KMS-11 (cell line): ENCODE results near the gene RIN3.

Experiments used
- H2AFZ ChIP-seq: fragments of 200-600 bp; sonication (generic); 2 replicates; pipeline ENCODE4 v1.6.1; 2016; ENCODE audit warnings: antibody characterized with exemption, mixed run types, low read depth
- H3K27ac ChIP-seq: fragments of 200-600 bp; sonication (generic); 2 replicates; pipeline ENCODE4 v1.6.1; 2016; ENCODE audit warnings: mild to moderate bottlenecking, mixed run types
- H3K27me3 ChIP-seq: fragments of 200-600 bp; sonication (generic); 2 replicates; pipeline ENCODE4 v1.6.1; 2017; ENCODE audit warnings: mild to moderate bottlenecking, low read depth, mixed run types, moderate library complexity; ENCODE audit not compliant: insufficient read depth
- H3K36me3 ChIP-seq: fragments of 200-600 bp; sonication (generic); 2 replicates; pipeline ENCODE4 v1.6.1; 2017; ENCODE audit warnings: mild to moderate bottlenecking, mixed run types; ENCODE audit not compliant: insufficient read depth
- H3K4me1 ChIP-seq: fragments of 200-600 bp; sonication (generic); 2 replicates; pipeline ENCODE4 v1.6.1; 2016; ENCODE audit warnings: mild to moderate bottlenecking, low read depth, mixed run types; ENCODE audit not compliant: poor library complexity, severe bottlenecking
- H3K4me2 ChIP-seq: fragments of 200-600 bp; sonication (generic); 2 replicates; pipeline ENCODE4 v1.7.0; 2016; ENCODE audit warnings: mild to moderate bottlenecking, mixed run types
- H3K4me3 ChIP-seq: fragments of 200-600 bp; sonication (generic); IDR thresholded peaks from 2 replicates; pipeline ENCODE4 v1.6.1; 2017; ENCODE audit warnings: low read depth, low read length, mixed read lengths; ENCODE audit not compliant: insufficient read depth
- H3K79me2 ChIP-seq: fragments of 200-600 bp; sonication (generic); 2 replicates; pipeline ENCODE4 v1.6.1; 2016; ENCODE audit warnings: low read depth, mixed run types; ENCODE audit not compliant: insufficient read depth
- H3K9ac ChIP-seq: fragments of 200-600 bp; sonication (generic); 2 replicates; pipeline ENCODE4 v1.6.1; 2016; ENCODE audit warnings: mild to moderate bottlenecking, mixed run types
- H4K20me1 ChIP-seq: fragments of 200-600 bp; sonication (generic); 2 replicates; pipeline ENCODE4 v1.6.1; 2016; ENCODE audit warnings: mild to moderate bottlenecking, mixed run types; ENCODE audit not compliant: insufficient read depth
- CTCF ChIP-seq: fragments of 200-600 bp; sonication (generic); conservative IDR thresholded peaks from 2 replicates; pipeline ENCODE4 v1.6.1; 2017; ENCODE audit warnings: low read depth, mild to moderate bottlenecking, antibody characterized with exemption, low read length, moderate library complexity, mixed read lengths

Gene RIN3

GRCh38 chr14:92524602-92525185, 11.1 kb downstream of the RIN3 start:
- H3K9ac ChIP-seq, result no peak overlapping the region
- no peak overlapping the region for H3K27ac ChIP-seq
- no peaks in the 10 kb centered on the region for H4K20me1 ChIP-seq

GRCh38 chr14:92525322-92526095, 11.9 kb downstream of the RIN3 start:
- no peak for TF ChIP-seq CTCF
- H3K27me3 ChIP-seq, result no peaks in the 10 kb centered on the region
- H3K36me3 ChIP-seq, result no peaks in the 10 kb centered on the region
- no peak overlapping the region for H3K9ac ChIP-seq
- H3K4me2 ChIP-seq, result no peak overlapping the region
- no peaks in the 10 kb centered on the region for H3K79me2 ChIP-seq
- no peaks in the 10 kb centered on the region for H4K20me1 ChIP-seq
- H3K4me3 ChIP-seq, result no peak overlapping the region
- H2AFZ ChIP-seq, result no peak overlapping the region
- no peaks in the 10 kb centered on the region for H3K4me1 ChIP-seq
- H3K27ac ChIP-seq, result no peak overlapping the region

More at GRCh38 chr14:92524602-92525185, 11.1 kb downstream of the RIN3 start:
- H3K36me3 ChIP-seq, result no peaks in the 10 kb centered on the region
- no peaks in the 10 kb centered on the region for H3K27me3 ChIP-seq
- TF ChIP-seq CTCF, result no peak
- H3K79me2 ChIP-seq, result no peaks in the 10 kb centered on the region
- no peak overlapping the region for H3K4me3 ChIP-seq
- no peak overlapping the region for H2AFZ ChIP-seq
- H3K4me1 ChIP-seq, result no peaks in the 10 kb centered on the region
- no peak overlapping the region for H3K4me2 ChIP-seq

GRCh38 chr14:92527721-92528120, 14.1 kb downstream of the RIN3 start:
- Histone ChIP-seq H2AFZ (no peak overlapping the region), H3K9ac (no peak overlapping the region), H3K4me3 (no peak overlapping the region), H4K20me1 (no peaks in the 10 kb centered on the region), H3K4me2 (no peak overlapping the region), H3K27ac (no peak overlapping the region), H3K36me3 (no peaks in the 10 kb centered on the region), H3K27me3 (no peaks in the 10 kb centered on the region), H3K4me1 (no peaks in the 10 kb centered on the region), H3K79me2 (no peaks in the 10 kb centered on the region)
- TF ChIP-seq CTCF, result no peak

GRCh38 chr14:92528486-92529100, 15.0 kb downstream of the RIN3 start:
- TF ChIP-seq CTCF, result no peak
- H4K20me1 ChIP-seq, result no peaks in the 10 kb centered on the region
- H3K27ac ChIP-seq, result no peak overlapping the region
- no peaks in the 10 kb centered on the region for H3K79me2 ChIP-seq
- H3K4me3 ChIP-seq, result no peak overlapping the region
- H3K36me3 ChIP-seq, result no peaks in the 10 kb centered on the region
- H3K4me1 ChIP-seq, result no peaks in the 10 kb centered on the region
- no peak overlapping the region for H3K4me2 ChIP-seq
- H3K27me3 ChIP-seq, result no peaks in the 10 kb centered on the region
- no peak overlapping the region for H3K9ac ChIP-seq
- H2AFZ ChIP-seq, result no peak overlapping the region
